Kidney tubule cell (primary cell): ENCODE data around the gene RALGAPA2.

ENCODE experiments used
- DNase-seq: peaks from one replicate; pipeline ENCODE4 v3.0.0-alpha.2; 2018; ENCODE audit warnings: low spot score

Gene RALGAPA2

GRCh38 chr20:20629556-20630188, 82.8 kb downstream of the RALGAPA2 start:
- no peak for DNase-seq

- no peak for DNase-seq
Measured at GRCh38 chr20:20628314-20628713, 84.1 kb downstream of the RALGAPA2 start.

DNA sequence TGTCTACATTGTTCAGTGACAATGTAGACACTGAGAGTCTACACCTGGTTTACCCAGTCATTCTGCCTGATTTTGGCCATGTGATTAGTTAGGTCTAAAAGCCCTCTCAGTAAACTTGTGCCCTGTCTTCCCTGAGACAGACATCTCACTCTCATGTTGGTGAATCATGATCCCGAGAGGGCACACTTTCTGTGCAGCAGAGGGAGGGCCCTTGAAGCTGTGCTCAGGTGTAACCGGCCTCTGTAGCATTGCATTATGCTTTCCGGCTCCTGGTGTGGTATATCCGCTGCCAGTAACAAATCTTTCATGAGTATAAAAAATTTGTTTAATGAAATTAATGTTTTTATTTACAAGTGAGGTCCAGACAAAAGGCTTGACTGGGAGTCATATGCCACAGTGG, 85.0 kb downstream of the RALGAPA2 start:
- DNase-seq = no peak

GRCh38 chr20:20624914-20625313, 87.5 kb downstream of the RALGAPA2 start:
- no peak for DNase-seq

DNA sequence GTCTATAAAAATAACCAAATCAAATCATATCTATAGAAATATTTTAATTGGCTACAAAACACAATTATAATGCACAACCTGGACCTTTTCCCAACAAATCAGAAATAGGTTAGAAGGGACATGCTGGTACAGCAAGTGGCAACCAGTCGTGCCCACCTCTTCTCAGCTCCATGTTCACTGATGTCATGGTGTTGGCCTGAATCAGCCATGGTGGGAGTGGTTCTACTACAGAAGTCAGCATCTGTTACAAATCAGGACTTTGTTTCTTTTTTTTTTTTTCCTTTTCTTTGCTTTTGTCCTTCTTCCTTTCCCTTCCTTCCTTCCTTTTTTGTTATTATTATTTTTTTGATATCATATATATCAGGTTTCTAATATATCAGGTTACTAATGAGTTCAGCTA, 91.2 kb downstream of the RALGAPA2 start:
- DNase-seq = no peak

GRCh38 chr20:20614391-20614790, 98.1 kb downstream of the RALGAPA2 start:
- DNase-seq = no peak

DNA sequence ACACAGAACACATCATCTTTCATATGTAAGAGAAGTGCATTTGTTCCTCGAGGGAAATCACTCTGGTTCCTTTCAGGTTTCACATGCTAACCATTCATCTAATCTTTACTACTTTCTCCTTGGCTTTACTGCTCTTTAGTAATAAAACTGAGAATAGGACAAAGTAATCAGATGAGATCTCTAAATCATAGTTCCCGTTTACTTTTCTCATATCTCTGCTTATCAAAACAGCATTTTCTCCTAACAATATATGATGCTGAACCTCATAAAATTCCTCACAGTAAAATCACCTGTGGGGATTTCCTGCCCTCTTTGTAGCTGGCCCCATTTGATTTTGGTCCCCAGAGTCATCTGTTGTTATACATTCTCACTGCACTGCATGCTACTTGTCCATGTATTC, 100.2 kb downstream of the RALGAPA2 start:
- no peak for DNase-seq

DNA sequence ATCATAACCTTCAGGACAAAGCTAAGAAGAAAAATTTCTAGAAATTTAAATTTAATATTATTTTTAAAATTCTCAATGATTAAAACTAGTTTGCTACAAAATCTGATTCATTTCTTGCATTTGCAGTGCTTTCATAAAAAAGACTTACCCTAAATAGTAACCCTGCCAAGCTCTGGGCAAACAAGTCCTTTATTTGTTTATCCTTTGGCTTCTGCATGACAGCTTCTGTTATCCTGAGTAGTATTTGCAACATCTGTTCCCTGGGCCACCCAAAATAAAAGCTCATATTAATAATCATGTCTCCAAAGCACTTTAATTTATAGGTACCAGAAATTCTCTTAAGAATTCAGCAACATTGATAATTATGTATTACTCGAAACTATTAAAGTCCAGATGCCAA, 101.3 kb downstream of the RALGAPA2 start:
- DNase-seq = no peak

DNA sequence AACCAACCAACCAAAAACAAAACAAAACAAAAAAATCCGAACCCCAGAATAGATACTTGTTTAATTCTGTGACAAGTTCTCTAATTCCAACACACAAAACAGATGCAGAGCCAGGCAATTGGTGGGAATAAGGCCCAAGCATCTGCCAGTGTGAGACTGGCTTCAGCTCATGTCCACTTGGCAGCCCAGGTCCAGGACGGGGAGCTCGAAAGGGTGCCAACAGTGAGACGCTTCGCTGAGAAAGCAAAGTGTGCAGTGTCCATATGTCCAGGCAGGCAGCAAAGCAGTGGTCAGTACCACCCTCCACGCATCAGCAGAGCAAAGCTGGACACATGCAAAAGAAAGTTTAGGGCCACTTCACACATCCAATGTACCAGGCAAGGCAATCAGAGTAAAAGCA, 102.9 kb downstream of the RALGAPA2 start:
- DNase-seq = no peak

- DNase-seq = no peak
Measured at GRCh38 chr20:20608641-20609040, 103.8 kb downstream of the RALGAPA2 start.

- no peak for DNase-seq
Measured at GRCh38 chr20:20608041-20608440, 104.4 kb downstream of the RALGAPA2 start.

- no peak for DNase-seq
Measured at GRCh38 chr20:20606881-20607280, 105.6 kb downstream of the RALGAPA2 start.

DNA sequence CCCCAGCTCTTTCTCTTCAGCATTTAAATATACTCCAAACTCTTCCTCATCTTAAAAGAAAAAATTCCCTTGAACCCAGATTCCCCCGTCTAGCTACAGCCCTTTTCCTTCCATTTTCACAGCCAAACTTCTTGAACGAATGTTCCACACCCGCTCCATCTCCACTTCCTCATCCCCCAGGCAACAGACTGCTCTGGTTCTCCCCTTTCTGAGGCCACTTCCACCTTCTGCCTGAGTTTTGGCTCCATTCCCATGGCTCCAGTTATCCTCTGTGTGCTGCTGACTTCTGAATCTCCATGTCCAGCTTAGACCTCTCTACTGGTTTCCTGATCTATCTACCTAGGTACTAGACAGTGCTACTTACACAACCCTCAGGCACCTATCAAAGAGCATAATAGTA, 106.4 kb downstream of the RALGAPA2 start:
- no peak for DNase-seq

DNA sequence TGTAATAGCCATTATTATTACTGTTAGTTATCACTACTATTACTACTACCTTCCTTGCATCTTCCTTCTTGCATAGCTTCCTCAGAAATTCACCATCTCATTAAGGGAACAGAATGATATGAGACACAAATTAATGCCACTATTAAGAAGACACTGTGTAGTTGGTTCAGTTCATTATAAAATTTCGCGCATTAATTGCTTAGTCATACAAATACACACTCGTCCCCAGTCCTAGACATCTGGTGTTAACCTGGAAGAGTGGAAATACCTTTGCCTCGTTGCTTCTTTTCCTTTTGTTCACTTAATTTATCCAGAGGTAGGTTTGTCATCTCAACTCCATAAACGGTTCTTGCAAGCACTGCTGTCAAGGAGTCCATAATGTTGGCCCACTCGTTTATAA, 107.5 kb downstream of the RALGAPA2 start:
- DNase-seq = no peak

GRCh38 chr20:20604357-20604756, 108.1 kb downstream of the RALGAPA2 start:
- DNase-seq = no peak

GRCh38 chr20:20603339-20603990, 109.0 kb downstream of the RALGAPA2 start:
- peak; percentile 76 for DNase-seq

DNA sequence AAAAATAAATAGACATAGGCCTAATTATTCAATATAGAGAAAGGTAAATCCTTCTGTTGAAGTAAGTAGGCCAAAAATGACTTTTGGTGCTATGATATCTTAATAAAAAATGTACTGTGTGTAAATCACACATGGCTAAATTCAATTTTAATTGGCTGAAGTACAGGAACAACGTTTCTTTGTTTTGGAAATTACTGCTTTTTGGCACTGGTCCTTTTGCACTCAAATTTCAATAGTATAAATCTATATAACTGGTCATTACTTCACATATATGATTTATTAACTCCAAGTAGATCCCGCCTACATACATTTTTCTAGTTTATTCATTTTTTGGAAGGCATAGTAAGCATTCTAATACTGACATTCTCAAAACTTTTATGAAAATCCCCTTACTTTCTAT, 114.5 kb downstream of the RALGAPA2 start:
- no peak for DNase-seq

GRCh38 chr20:20594171-20594530, 118.3 kb downstream of the RALGAPA2 start:
- peak; percentile 13 for DNase-seq

- peak; percentile 33 for DNase-seq
Measured at GRCh38 chr20:20593447-20594170, 118.8 kb downstream of the RALGAPA2 start.

GRCh38 chr20:20585146-20585545, 127.3 kb downstream of the RALGAPA2 start:
- DNase-seq = no peak

DNA sequence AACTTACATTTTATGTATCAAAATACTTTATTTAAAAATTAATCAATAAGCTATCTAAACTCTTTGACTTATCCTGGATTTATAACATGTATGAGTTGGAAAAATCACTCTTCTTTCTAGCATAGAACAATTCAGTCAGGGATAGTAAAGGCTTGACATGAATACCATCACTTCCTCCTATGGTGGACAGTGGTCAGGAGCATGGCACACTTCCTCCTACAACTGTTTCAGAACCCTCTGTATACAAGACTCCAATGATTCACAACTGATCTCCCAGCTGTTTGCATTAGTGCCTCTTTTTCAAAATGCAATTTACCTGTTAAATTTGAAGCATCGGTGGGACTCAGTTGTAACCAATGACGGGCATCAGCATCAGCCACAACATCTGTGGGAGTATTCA, 129.7 kb downstream of the RALGAPA2 start:
- no peak for DNase-seq

GRCh38 chr20:20580139-20580538, 132.3 kb downstream of the RALGAPA2 start:
- DNase-seq = no peak

- no peak for DNase-seq
Measured at GRCh38 chr20:20578838-20579237, 133.6 kb downstream of the RALGAPA2 start.

DNA sequence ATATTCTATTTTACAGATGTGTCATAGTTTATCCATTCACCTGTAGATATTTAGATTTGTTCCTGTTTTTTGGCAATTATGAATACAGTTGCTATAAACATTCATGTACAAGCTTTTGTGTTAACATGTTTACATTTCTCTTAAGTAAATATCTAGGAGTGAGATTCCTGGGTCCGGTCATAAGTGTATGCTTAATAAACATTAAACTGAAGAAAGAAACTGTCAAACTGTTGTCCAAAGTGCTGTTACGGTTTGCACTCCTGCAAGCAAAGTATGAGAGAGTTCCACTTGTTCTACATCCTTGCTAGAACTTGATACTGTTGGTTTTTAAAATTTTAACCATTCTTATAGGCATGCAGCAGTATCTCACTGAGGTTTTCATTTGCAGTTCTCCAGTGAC, 138.6 kb downstream of the RALGAPA2 start:
- DNase-seq = no peak
